Thyroid gland (tissue), 4 donors: ENCODE measurements around the gene CCL7.

ENCODE experiments used
- CTCF ChIP-seq, 6 experiments: fragments of 200-600 bp in 3 of 6; fragments of 450-650 bp in 3 of 6; sonication (generic) in 3 of 6; IDR thresholded peaks; one replicate each; pipeline ENCODE4 v1.5.1; 2016 to 2019; ENCODE audit warnings: antibody characterized with exemption in 6 of 6, mild to moderate bottlenecking in 2 of 6, inconsistent platforms in 1 of 6, moderate library complexity in 1 of 6
- POLR2A ChIP-seq, 2 donors: fragments of 450-650 bp; IDR thresholded peaks; one replicate each; pipeline ENCODE4 v1.6.1; 2017; ENCODE audit warnings: antibody characterized with exemption in 2 of 2, mild to moderate bottlenecking in 2 of 2, moderate library complexity in 1 of 2

- TF ChIP-seq POLR2A (IDR thresholded peaks at IDR 0.05) (no peak), CTCF (IDR thresholded peaks at IDR 0.05) (no peak)
Observed at GRCh38 chr17:34249478-34249877, 20.5 kb upstream of the CCL7 start.
